PC-9 (cell line): ENCODE data around the gene DSCAM.

ENCODE experiments used
- CTCF ChIP-seq: fragments of 200-600 bp; sonication (generic); conservative IDR thresholded peaks from 2 replicates; pipeline ENCODE4 v1.6.1; 2017; ENCODE audit warnings: mixed run types, antibody characterized with exemption, mild to moderate bottlenecking, moderate library complexity
- EZH2 ChIP-seq: fragments of 200-600 bp; sonication (generic); IDR thresholded peaks from 2 replicates; pipeline ENCODE4 v1.8.0; 2017; ENCODE audit warnings: antibody characterized with exemption, low read depth

- TF ChIP-seq CTCF (no peak), EZH2 (no peak)
Measured at GRCh38 chr21:40179166-40179565, 667.8 kb downstream of the DSCAM start.
